GM18873 (cell line): ENCODE data around the gene BMPR1B.

Source experiments
- ATAC-seq: cut with Tn5 transposase; IDR thresholded peaks from one replicate; pipeline ENCODE4 v1.9.1; 2021; ENCODE audit warnings: mild to moderate bottlenecking, moderate library complexity, moderate number of reproducible peaks; ENCODE audit not compliant: unreplicated experiment, low FRiP score

Gene BMPR1B

DNA sequence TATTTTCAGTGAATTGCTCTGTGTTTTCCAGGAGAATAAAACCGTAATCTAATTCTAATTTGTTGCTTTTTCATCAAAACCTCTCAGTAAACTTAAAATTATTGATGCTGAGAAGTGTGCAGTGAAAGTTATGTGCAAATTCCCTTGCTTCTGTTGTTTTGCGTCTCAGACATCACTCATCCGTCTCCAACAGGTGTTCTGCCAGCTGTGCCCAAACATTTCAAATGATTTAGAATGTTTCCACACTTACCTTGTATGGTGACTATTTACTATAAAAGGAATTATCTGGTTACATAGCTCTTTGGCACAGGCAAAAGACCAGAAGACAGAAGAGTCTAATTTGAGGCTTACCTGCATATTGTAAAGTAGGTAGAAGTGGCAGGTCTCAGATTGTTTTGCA is 184.0 kb downstream of the BMPR1B start:
- no peak for ATAC-seq

DNA sequence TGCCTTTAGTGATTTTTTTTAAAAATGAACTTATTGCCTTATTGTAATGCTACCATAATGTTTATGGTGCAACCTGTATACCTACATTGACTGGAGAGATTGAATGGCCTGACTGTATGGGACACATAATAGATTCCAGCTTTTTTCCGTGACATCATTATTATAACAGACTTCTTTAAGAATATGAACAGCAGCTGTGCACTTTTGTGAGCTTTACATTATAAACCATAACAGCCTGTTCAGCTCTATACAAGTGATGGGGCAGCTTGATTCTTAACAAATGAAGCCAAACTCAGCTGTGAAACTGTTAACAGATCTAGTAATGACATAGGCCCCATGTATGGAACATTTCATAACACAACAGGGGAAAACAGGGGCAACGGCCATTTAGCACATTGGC is 187.0 kb downstream of the BMPR1B start:
- no peak for ATAC-seq

DNA sequence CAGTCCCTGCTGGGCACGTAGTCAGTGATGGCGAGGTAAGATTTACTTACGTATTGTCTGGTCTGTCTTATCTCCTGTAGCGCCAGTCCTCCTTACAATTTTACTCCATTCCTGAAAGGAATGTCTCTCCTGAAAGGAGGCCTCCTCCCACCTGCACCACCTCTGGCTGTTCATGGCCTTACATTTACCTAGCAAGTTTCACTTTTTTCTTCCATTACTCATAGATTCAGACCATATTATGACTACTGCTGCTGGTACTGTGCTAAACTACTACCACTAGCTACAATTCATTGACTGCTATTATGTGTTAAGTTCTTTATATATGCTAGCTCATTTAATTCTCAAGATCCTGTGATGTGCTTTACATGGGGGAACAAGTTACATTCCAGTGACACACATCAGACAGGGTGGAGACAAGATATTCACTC is 189.9 kb downstream of the BMPR1B start:
- no peak for ATAC-seq

DNA sequence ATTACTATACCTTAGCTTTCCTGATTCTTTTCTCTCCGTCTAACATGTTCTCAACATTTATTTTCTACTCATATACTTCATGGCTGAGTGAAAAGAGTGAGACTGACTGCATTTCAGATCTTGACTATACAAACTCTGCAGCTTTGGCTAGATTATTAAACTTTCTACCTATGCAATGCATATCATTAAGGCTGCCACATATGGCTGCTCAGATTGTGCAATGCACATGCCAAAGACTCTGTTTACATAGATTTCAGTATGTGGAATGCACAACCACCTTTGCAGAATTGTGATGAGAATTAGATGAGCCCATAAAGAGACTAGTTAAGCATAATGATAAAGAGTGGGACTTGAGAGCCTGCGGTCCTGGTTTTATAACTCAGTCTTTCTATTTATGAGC is 196.5 kb downstream of the BMPR1B start:
- no peak for ATAC-seq

DNA sequence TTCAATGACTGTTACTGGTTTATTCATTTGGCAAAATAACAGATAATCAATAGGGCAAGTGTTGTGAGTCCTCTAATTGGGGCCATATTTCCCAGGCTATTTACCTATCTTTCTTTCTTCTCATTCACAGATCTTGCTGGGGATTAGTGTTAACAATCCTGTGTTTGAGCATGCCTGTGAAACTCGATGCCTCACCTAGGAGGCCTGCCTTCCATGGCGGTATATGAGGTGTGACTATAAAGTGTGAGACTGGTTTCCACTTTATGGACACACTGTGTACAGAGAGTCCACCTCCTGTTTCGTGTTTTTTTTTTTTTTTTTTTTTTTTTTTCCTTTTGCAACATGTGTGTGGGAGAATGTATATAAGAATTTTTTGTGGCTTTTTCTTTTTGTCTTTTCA is 199.3 kb downstream of the BMPR1B start:
- ATAC-seq, result no peak

DNA sequence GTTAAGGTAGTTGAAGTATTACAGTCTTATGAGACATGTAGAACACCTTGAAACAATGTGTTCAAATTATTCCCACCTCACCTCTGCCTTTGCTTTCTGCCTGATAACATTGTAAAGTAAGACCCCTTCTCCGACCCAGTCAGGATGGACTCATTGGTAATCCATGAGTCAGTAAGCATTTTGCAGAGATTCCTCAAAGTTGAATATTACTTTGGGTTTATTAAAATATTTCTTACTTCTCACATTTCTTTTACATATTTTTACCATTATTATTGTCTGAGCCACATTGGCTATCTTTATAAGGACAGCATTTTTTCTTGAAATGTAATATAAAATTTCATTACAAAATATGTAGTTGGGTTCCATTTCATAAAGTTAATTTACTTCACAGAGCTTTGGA is 201.6 kb downstream of the BMPR1B start:
- ATAC-seq, result no peak

DNA sequence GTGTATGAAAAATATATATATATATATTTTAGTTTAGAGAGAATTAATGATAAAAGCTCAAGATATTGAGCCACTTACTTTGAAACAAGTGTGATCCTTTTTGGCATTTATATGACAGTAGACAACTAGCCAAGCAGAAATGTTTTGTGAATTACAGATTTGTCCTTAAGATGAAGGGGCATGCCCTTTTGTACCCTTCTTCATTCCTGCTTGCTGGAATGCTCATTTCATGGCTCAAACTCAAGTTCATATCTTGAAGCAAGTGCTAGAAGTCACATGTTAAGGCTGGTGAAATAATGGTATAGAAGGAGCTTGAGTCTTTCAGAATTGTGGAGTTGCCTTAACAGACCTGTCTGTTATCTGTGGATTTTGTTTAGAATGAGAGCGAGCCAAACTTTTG is 203.0 kb downstream of the BMPR1B start:
- no peak for ATAC-seq

DNA sequence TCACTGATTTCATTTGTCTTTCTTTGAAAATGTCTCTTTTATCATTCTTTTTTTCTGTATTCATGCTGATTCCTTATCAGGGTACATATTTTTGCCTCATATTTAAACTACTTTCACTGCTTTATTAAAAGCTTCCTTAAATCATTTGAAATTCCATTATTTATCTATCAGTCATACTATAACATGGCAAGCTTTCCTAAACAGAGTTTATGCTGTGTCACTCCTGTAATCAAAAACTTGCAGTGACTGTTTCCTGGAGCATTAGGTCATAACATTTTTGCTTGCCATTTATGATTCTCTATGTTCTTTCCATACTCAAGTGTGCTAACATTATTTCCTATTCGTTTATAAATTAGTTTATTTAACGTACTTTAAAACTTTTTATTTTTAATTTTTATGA is 203.7 kb downstream of the BMPR1B start:
- ATAC-seq, result no peak

DNA sequence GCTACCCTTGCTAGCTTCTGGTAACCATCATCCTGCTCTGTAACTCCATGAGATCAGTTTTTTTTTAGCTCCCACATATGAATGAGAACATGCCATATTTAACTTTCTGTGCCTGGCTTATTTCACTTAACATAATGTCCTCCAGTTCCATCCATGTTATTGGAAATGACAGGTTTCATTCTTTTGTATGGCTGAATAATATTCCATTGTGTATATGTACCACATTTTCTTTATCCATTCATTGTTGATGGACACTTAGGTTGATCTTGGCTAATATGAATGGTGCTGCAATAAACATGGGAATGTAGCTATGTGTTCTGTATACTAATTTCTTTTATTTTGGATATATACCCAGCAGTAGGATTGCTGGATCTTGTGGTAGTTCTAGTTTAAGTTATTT is 204.7 kb downstream of the BMPR1B start:
- no peak for ATAC-seq

DNA sequence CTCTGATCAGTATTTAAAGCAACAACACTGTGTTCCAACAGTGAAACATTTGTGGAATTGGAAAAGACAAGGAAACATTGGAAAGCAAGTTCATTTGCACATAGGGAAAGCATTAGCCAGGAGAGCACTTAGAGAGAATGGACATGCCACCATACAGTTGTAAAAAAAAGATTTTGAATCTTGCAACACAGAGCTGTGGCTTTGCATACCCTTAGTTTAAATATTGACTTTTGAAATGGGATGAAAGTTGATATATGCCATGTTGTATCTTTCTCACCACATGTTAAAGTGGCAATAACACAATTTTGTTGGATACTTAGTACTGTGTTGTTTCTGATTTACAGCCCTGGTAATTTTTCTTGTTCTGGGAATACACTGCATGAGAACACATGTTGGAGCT is 208.1 kb downstream of the BMPR1B start:
- no peak for ATAC-seq

DNA sequence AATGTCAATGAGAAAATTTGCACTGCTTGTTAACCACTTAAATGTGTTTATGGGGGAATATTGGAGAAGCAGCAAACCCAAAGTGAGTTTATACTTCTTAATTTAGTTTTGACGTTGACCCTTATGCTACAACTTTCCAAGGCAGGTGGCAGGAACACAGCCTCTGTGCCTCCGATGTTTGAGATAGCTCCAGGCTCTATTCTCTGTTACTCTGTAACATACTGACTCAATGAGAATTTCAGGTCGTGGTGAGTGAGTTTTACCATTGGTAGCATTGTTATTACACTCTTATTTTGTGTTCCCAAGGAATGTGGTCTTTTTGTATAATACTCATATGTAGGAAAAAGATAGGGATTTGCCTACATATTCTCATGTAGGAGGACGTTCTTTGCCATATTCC is 210.7 kb downstream of the BMPR1B start:
- no peak for ATAC-seq

DNA sequence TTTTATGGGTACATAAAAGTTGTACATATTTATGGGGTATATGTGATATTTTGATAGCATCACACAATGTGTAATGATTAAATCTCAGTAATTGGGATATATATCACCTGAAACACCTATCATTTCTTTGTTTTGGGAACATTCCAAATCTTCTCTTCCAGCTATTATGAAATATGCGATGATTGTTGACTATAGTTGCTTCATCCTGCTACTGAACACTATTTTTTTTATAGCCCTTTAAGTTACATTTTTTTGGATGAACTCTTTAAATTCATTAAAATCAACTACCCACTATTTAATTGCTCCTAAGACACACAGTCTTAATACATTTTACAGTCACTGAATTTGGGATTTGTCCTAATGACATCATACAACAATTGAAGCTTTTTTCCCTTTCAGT is 212.9 kb downstream of the BMPR1B start:
- no peak for ATAC-seq

DNA sequence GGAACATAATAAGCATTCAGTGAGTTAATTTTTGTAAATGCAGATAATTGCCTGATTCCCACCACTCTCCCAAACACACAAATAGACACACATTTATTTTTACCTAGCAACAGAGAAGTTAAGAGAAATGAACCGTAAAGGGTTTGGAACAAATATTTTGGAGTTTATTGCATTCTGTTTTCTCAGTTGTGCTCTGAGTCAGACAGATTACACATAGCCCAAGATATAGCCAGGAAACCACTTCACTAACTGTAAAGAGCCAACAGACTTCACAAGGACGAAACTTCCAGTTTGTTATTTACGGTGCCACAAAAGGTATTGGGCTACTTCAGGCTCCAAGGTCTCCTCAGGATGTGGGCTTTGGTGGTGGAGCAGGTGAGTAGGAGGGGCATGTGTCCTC is 217.0 kb downstream of the BMPR1B start:
- no peak for ATAC-seq

DNA sequence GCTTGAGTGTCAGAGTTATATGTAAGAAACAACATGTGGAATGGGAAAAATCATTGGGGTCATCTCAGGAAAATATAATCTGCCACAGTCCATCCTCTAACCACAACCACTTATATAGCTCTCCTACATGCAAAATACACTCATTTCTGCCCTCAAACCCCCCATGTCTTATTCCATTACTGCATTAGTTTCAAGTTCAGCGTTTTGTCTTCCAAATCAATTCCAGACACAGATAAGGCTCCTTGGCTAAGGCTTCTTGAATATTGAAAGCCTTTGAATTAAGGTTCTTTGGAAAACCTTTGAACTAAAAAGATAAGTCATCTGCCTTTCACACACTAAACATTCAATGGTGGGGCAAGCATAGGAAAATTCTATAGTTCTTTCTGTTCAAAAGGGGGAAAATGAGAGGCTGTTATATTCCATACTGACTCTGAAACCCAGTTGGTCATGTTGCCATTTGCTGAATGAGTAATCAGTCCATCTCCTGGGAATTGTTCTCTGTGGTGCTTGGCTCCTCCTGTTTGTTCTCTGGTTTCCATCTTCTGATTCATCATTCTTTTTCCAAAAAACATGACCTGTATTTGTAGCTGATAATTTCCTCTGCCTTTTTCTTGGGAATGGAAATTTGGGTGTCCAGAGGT is 218.7 kb downstream of the BMPR1B start:
- ATAC-seq, result no peak

DNA sequence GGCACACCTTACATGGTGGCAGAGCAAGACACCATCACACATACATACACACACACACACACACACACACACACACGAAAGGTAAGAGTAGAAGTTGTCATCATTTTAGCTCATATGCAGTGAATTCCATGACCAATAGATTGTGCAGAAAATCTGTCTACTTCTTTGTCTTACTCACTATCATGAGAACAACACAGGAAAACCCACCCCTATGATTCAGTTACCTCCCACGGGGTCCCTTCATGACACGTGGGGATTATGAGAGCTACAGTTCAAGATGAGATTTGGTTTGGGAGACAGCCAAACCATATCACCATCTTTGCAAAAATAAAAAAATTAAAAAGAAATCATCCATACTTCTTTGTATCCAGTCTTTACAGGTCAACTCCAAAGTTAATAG is 221.1 kb downstream of the BMPR1B start:
- ATAC-seq, result no peak

DNA sequence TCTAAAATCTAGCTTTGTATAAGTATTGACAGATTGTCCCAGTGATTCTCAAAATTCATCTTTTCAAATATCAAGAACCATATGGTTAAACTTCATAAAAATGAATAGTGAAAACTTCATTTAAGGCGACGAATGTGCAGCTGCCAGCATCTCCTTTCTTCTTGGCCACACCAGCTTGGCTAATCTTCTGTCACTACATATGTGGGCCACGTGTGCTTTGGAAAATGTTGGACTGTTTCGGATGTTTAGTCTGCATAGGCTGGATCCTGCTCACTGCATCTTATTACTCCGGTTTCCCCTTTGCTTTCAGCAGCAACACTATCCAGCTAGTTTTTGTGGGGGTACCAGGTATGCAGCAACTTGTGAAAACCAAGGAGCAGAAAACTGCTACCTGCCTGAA is 221.9 kb downstream of the BMPR1B start:
- ATAC-seq, result no peak

DNA sequence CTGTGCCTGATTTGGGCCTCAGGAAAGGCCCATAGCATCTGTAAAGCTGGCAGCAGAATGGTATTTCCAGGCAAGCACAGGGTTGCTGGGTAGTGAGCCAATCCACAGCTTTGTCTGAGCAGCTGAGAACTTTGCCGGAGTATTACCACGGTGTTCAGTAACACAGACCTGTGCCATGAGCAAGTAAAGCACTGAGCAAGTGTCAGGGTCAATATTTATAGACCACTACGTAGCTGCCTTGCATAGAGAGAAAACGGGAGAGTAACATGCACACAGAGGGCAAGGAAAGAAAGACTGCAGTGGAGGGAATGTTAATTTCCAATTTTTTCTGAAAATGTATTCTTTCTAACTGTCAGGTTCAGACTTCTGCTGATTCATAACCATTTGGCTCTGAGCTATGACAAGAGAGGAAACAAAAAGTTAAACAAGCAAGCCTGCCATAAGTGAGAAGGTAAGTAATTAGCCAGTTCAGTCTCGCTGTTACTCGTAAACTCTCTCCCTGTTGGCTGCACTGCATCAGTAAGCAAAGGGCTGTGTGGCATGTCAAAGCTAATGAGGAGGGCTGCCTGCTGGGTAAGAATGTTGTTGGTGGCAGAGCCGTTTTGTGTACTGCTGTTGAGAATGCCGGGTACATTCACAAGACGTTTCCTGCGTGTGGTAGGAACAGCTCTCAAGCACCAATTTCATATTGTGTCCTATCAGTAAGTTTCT is 238.1 kb downstream of the BMPR1B start:
- ATAC-seq, result no peak

DNA sequence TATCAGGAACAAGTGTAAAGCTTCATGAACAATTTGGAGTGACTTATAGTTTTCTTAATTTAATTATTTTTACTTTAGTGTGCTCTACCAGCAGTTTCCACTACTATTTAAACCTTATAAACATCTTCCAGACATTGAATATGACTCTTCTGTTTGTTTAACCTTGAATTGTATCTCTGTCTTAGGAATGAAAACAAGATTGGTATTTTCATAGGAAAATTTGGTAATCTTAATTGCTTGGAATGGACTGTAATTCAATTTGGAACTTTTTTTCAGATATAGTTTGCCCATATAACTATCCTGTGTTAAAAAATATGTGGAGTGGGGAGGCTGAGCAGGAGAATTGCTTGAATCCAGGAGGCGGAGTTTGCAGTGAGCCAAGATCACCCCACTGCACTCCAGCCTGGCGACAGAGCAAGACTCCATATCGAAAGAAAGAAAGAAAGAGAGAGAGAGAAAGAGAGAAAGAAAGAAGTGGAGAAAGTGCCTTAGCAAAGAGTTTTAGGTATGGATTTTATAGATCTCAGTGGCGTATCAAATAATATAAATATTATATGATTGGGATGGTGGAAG is 242.4 kb downstream of the BMPR1B start:
- ATAC-seq, result no peak

DNA sequence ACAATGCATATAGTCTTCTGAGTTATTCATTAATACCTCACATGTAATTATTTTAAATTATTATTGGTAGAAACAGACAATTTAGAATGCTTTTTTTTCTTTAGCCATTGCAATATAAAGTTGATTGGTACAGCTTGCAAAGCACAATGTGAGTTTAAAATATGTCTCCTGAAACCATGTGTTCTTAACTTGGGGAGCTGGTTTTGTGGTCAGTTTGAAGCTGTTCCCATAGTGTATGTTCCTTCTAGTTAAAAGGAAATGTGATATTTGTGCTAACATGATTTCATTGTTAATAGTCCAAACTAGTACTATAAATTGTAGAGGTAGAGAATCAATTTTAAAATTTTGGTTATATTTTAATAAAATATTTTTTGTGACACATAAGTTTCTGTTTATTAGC is 247.2 kb downstream of the BMPR1B start:
- ATAC-seq, result no peak

DNA sequence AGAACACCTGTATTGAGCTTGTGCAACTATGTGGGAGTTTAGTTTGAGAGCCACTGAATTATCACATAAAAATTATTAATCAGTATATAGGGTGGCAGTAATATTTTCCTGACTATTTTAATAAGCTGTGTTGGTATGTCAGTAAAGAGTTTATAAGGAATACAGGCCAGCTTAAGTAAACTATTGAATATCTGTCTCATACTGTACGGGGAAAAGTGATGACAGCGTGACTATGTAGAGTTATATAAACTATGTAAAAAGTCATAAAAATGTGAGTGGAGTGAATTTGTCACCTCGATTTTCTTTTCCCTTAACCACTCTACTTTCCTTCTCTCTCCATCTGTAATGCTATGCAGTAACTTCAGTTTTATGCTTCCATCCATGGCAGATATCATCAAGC is 250.2 kb downstream of the BMPR1B start:
- ATAC-seq, result no peak

DNA sequence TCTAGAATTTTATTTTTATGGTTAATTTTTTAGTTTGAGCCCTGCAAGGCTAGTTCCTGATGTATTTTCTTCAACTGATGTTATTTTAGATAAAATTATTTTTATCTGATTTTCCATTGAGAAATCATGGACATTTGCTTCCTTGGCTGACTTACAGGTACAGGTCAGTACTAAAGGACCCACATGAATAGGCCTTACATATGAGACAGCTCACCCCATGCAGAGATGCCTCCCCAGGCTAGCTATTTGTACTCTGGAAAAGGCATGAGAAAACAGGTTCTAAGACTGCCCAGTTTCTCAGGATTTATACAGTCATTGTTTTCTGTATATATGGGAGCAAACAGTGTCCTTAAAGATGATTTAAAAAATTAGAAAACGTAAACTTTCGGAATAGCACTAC is 255.5 kb downstream of the BMPR1B start:
- no peak for ATAC-seq

DNA sequence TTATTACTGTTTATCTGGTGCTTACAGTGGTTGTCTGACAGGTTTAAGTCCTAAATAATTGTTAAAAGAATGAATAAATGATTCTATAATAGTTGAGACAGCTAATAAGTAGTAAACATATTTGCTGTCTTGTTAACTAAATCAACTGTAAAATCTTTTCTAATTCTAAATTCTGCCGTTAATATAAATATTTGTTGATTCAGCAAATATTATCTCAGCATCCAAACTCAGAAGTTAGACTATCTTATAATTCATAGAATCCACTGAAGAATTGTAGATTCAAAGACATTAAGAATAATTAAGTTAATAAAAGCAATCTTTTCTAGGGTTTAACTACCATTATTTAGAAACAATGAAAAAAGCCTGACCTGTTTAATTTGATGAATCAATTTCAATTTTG is 256.3 kb downstream of the BMPR1B start:
- no peak for ATAC-seq
